GM12891 (cell line): ENCODE data around the gene TRNT1.

ENCODE experiments used
- PAX5 ChIP-seq: IDR thresholded peaks from 2 replicates; pipeline ENCODE4 v1.6.1; 2011; ENCODE audit warnings: low read length, moderate library complexity, mild to moderate bottlenecking; ENCODE audit not compliant: insufficient read depth, severe bottlenecking
- POLR2A ChIP-seq: IDR thresholded peaks from 2 replicates; pipeline ENCODE4 v1.6.1; 2011; ENCODE audit warnings: low read depth, low read length, control low read depth
- POLR2AphosphoS5 ChIP-seq: IDR thresholded peaks from 2 replicates; pipeline ENCODE4 v1.6.1; 2011; ENCODE audit warnings: low read depth, low read length, control low read depth
- POU2F2 ChIP-seq: IDR thresholded peaks from 2 replicates; pipeline ENCODE4 v1.6.1; 2011; ENCODE audit warnings: low read depth, mild to moderate bottlenecking, control low read depth, low read length, moderate library complexity
- SPI1 ChIP-seq: IDR thresholded peaks from 2 replicates; pipeline ENCODE4 v1.6.1; 2011; ENCODE audit warnings: low read depth, low read length, control low read depth
- TAF1 ChIP-seq: IDR thresholded peaks from 2 replicates; pipeline ENCODE4 v1.6.1; 2011; ENCODE audit warnings: low read depth, low read length, control low read depth

GRCh38 chr3:3127432-3128010, 781 bp downstream of the TRNT1 start:
- no peak for TF ChIP-seq POU2F2
- no peak for TF ChIP-seq POLR2AphosphoS5
- TF ChIP-seq TAF1: no peak
- TF ChIP-seq POLR2A: peak; percentile 55
- no peak for TF ChIP-seq SPI1
- TF ChIP-seq PAX5: no peak
